Smooth muscle cell (in vitro differentiated cells): ENCODE results near the gene SOAT2. TPM values are rescaled to one million over a fixed set of nuclear protein-coding genes. Genes with fewer than 3 reads are reported as not detected.

Experiments used
- DNase-seq: peaks from one replicate; lab custom pipeline; 2025; ENCODE audit not compliant: unreplicated experiment; lab: John Stamatoyannopoulos, UW
- H2AFZ ChIP-seq: fragments of 200-600 bp; sonication (generic); 2 replicates; pipeline ENCODE4 v1.6.0; 2016; ENCODE audit warnings: antibody characterized with exemption, low read depth, mild to moderate bottlenecking
- H3F3A ChIP-seq: fragments of 200-600 bp; sonication (generic); 2 replicates; pipeline ENCODE4 v1.6.0; 2017; ENCODE audit warnings: antibody characterized with exemption, low read depth
- H3K27ac ChIP-seq: fragments of 200-600 bp; sonication (generic); 2 replicates; pipeline ENCODE4 v1.5.1; 2016; ENCODE audit warnings: low read depth, mild to moderate bottlenecking
- H3K27me3 ChIP-seq: fragments of 200-600 bp; sonication (generic); 2 replicates; pipeline ENCODE4 v1.6.1; 2016; ENCODE audit warnings: low read depth, mild to moderate bottlenecking
- H3K36me3 ChIP-seq: fragments of 200-600 bp; sonication (generic); 2 replicates; pipeline ENCODE4 v1.5.1; 2016; ENCODE audit warnings: low read depth
- H3K4me1 ChIP-seq: fragments of 200-600 bp; sonication (generic); 2 replicates; pipeline ENCODE4 v1.5.1; 2016; ENCODE audit warnings: low read depth
- H3K4me2 ChIP-seq: fragments of 200-600 bp; sonication (generic); 2 replicates; pipeline ENCODE4 v1.6.0; 2016; ENCODE audit warnings: mild to moderate bottlenecking
- H3K4me3 ChIP-seq: fragments of 200-600 bp; sonication (generic); 2 replicates; pipeline ENCODE4 v1.5.1; 2016; ENCODE audit warnings: mild to moderate bottlenecking
- H3K79me2 ChIP-seq: fragments of 200-600 bp; sonication (generic); 2 replicates; pipeline ENCODE4 v1.6.0; 2016; ENCODE audit warnings: low read depth, mild to moderate bottlenecking
- H3K9ac ChIP-seq: fragments of 200-600 bp; sonication (generic); 2 replicates; pipeline ENCODE4 v1.6.0; 2016; ENCODE audit warnings: low read depth
- H3K9me3 ChIP-seq: fragments of 200-600 bp; sonication (generic); replicated peaks from 2 replicates; pipeline ENCODE4 v1.5.1; 2016; ENCODE audit warnings: low read depth
- H4K20me1 ChIP-seq: fragments of 200-600 bp; sonication (generic); 2 replicates; pipeline ENCODE4 v1.6.0; 2016; ENCODE audit warnings: low read depth
- CTCF ChIP-seq: fragments of 200-600 bp; sonication (generic); IDR thresholded peaks from 2 replicates; pipeline ENCODE4 v1.5.1; 2017; ENCODE audit warnings: borderline replicate concordance, mild to moderate bottlenecking, antibody characterized with exemption; ENCODE audit not compliant: insufficient read depth, poor library complexity, severe bottlenecking
- WGBS: methylation state at CpG from one replicate; pipeline ENCODE4 v1.1.7; 2016; ENCODE audit warnings: low lambda C conversion rate; 5-methylcytosine and 5-hydroxymethylcytosine counted together
- polyA plus RNA-seq: library from polyadenylated mRNA; unstranded; fragments of >200 nt; fragmentation: Nextera tagmentation; extraction: Ambion mirVana; gene quantifications from 2 replicates; pipeline ENCODE4 v1.2.1, GENCODE V29; 2016
- total RNA-seq: library from RNA; depleted of rRNA; stranded (reverse); fragments of >200 nt; gene quantifications from 2 replicates; pipeline ENCODE4 v1.2.3, GENCODE V29; 2014

Gene SOAT2
- total and polyA plus RNA-seq, 2 experiments from 2014 or later: not detected

- Histone ChIP-seq H2AFZ (no peak overlapping the region), H3K27me3 (no peaks in the 10 kb centered on the region), H3F3A (no peaks in the 10 kb centered on the region), H3K79me2 (no peaks in the 10 kb centered on the region), H4K20me1 (no peaks in the 10 kb centered on the region), H3K27ac (no peak overlapping the region), H3K4me3 (no peak overlapping the region), H3K4me1 (no peaks in the 10 kb centered on the region), H3K9me3 (no peaks in the 10 kb centered on the region), H3K36me3 (no peaks in the 10 kb centered on the region), H3K9ac (no peak overlapping the region), H3K4me2 (no peak overlapping the region)
- no peak for DNase-seq
- no peak for TF ChIP-seq CTCF
These were observed 49.1 kb downstream of the SOAT2 start for GRCh38 chr12:53152390-53152789.

GRCh38 chr12:53159195-53159839 is 56.0 kb downstream of the SOAT2 start:
- TF ChIP-seq CTCF: peak; percentile 95
- 20% methylated on average over 14 of the region's 14 CpGs for WGBS
- H3K4me2 ChIP-seq: no peak overlapping the region
- no peaks in the 10 kb centered on the region for H4K20me1 ChIP-seq
- H3K36me3 ChIP-seq: no peaks in the 10 kb centered on the region
- H3K79me2 ChIP-seq: no peaks in the 10 kb centered on the region
- H3K4me3 ChIP-seq: no peak overlapping the region
- H3K27me3 ChIP-seq: no peaks in the 10 kb centered on the region
- H3K9me3 ChIP-seq: no peaks in the 10 kb centered on the region
- no peaks in the 10 kb centered on the region for H3K4me1 ChIP-seq
- peak overlapping the region; percentile 77 for H2AFZ ChIP-seq
- peak; percentile 55 for DNase-seq
- no peaks in the 10 kb centered on the region for H3F3A ChIP-seq
- no peak overlapping the region for H3K27ac ChIP-seq
- H3K9ac ChIP-seq: no peak overlapping the region

GRCh38 chr12:53160000-53160399 is 56.7 kb downstream of the SOAT2 start:
- Histone ChIP-seq H4K20me1 (no peaks in the 10 kb centered on the region), H2AFZ (no peak overlapping the region), H3K4me2 (no peak overlapping the region), H3K79me2 (no peaks in the 10 kb centered on the region), H3K4me1 (no peaks in the 10 kb centered on the region), H3K9me3 (no peaks in the 10 kb centered on the region), H3F3A (no peaks in the 10 kb centered on the region), H3K9ac (no peak overlapping the region), H3K27ac (no peak overlapping the region), H3K27me3 (no peaks in the 10 kb centered on the region), H3K4me3 (no peak overlapping the region), H3K36me3 (no peaks in the 10 kb centered on the region)
- TF ChIP-seq CTCF: no peak
- no peak for DNase-seq
- WGBS: 88% methylated on average over 16 of the region's 16 CpGs

- H3K79me2 ChIP-seq: no peaks in the 10 kb centered on the region
- no peaks in the 10 kb centered on the region for H3K36me3 ChIP-seq
- WGBS: 65% methylated on average over 2 of the region's 2 CpGs
- no peaks in the 10 kb centered on the region for H3K27me3 ChIP-seq
- H3K4me3 ChIP-seq: no peak overlapping the region
- H3F3A ChIP-seq: no peaks in the 10 kb centered on the region
- H3K9me3 ChIP-seq: no peaks in the 10 kb centered on the region
- no peak for DNase-seq
- H3K9ac ChIP-seq: no peak overlapping the region
- no peak overlapping the region for H2AFZ ChIP-seq
- H3K4me1 ChIP-seq: no peaks in the 10 kb centered on the region
- no peak for TF ChIP-seq CTCF
- H3K4me2 ChIP-seq: no peak overlapping the region
- no peaks in the 10 kb centered on the region for H4K20me1 ChIP-seq
- H3K27ac ChIP-seq: no peak overlapping the region
These were observed 57.4 kb downstream of the SOAT2 start for GRCh38 chr12:53160673-53161072.
